Natural killer cell treated with Interleukin-12 subunit alpha and Interleukin-12 subunit beta and Interleukin-15 and Interleukin-18, amount 100 ng/mL, for 72 hours (primary cell): ENCODE data around the gene KCTD3. TPM values are rescaled to one million over a fixed set of nuclear protein-coding genes. Genes with fewer than 3 reads are reported as not detected.

ENCODE experiments used
- ATAC-seq, 2 donors: fragments of 150-1000 bp; cut with Tn5 transposase in 1 of 2; sonication (Bioruptor Pico), chemical (Tn5 transposase) in 1 of 2; 2 replicates each; pipeline ENCODE4 v1.10.0; 2021
- DNase-seq: peaks from one replicate; pipeline ENCODE4 v3.0.0; 2022; ENCODE audit warnings: low spot score
- H3K27ac Mint-ChIP-seq, 2 donors: 1 replicate in 1 of 2; 2 replicates in 1 of 2; pipeline ENCODE4 v1.8.0; 2022; ENCODE audit warnings: mixed read lengths in 2 of 2, mild to moderate bottlenecking in 1 of 2, moderate library complexity in 1 of 2
- H3K27me3 Mint-ChIP-seq, 2 donors: 1 replicate in 1 of 2; 2 replicates in 1 of 2; pipeline ENCODE4 v1.8.0; 2022; ENCODE audit warnings: mixed read lengths in 2 of 2
- H3K36me3 Mint-ChIP-seq: one replicate; pipeline ENCODE4 v1.8.0; 2022; ENCODE audit warnings: mixed read lengths
- H3K4me1 Mint-ChIP-seq, 2 donors: 1 replicate in 1 of 2; 2 replicates in 1 of 2; pipeline ENCODE4 v1.8.0; 2022; ENCODE audit warnings: low read depth in 2 of 2, mixed read lengths in 2 of 2, mild to moderate bottlenecking in 1 of 2
- H3K4me3 Mint-ChIP-seq: one replicate; pipeline ENCODE4 v1.8.0; 2022; ENCODE audit warnings: mixed read lengths
- H3K9me3 Mint-ChIP-seq: 2 replicates; pipeline ENCODE4 v1.8.0; 2022; ENCODE audit warnings: mixed read lengths
- total RNA-seq, 2 donors: library from RNA; stranded (reverse); gene quantifications; one replicate each; pipeline ENCODE4 v1.2.3, GENCODE V29; 2022

Gene KCTD3
- total RNA-seq, 2 donors from 2014 or later = 5.6 to 6.1 TPM

- Mint-ChIP-seq H3K9me3 (no peaks in the 10 kb centered on the region), H3K36me3 (no peaks in the 10 kb centered on the region), H3K4me1 (peaks cover 4 to 11% of the 10 kb centered on the region in 2 donors), H3K27ac (no peak overlapping the region), H3K27me3 (peaks cover 0 to 7% of the 10 kb centered on the region in 2 donors), H3K4me3 (no peak overlapping the region)
- ATAC-seq (no peak), DNase-seq (no peak)
Measured at GRCh38 chr1:215569986-215570824, 3.1 kb downstream of the KCTD3 start.

GRCh38 chr1:215581896-215582295, 14.8 kb downstream of the KCTD3 start:
- ATAC-seq (no peak), DNase-seq (no peak)
- no peak overlapping the region for H3K4me3 Mint-ChIP-seq
- H3K27me3 Mint-ChIP-seq = no peaks in the 10 kb centered on the region
- no peaks in the 10 kb centered on the region for H3K4me1 Mint-ChIP-seq
- H3K9me3 Mint-ChIP-seq = no peaks in the 10 kb centered on the region
- no peak overlapping the region for H3K27ac Mint-ChIP-seq
- H3K36me3 Mint-ChIP-seq = peaks cover 4% of the 10 kb centered on the region

- Mint-ChIP-seq H3K27me3 (no peaks in the 10 kb centered on the region), H3K27ac (no peak overlapping the region), H3K4me3 (no peak overlapping the region), H3K36me3 (peaks cover 4% of the 10 kb centered on the region), H3K4me1 (no peaks in the 10 kb centered on the region), H3K9me3 (no peaks in the 10 kb centered on the region)
- ATAC-seq (no peak), DNase-seq (no peak)
Measured at GRCh38 chr1:215583185-215583749, 16.2 kb downstream of the KCTD3 start.

- Mint-ChIP-seq H3K4me3 (no peak overlapping the region), H3K4me1 (no peaks in the 10 kb centered on the region), H3K9me3 (no peaks in the 10 kb centered on the region), H3K36me3 (peaks cover 4% of the 10 kb centered on the region), H3K27ac (no peak overlapping the region), H3K27me3 (no peaks in the 10 kb centered on the region)
- ATAC-seq (no peak), DNase-seq (no peak)
Measured at GRCh38 chr1:215584389-215584788, 17.3 kb downstream of the KCTD3 start.

GRCh38 chr1:215589650-215590435, 22.7 kb downstream of the KCTD3 start:
- Mint-ChIP-seq H3K27ac (no peak overlapping the region), H3K4me1 (no peaks in the 10 kb centered on the region), H3K9me3 (no peaks in the 10 kb centered on the region), H3K36me3 (peaks cover 8% of the 10 kb centered on the region), H3K4me3 (no peak overlapping the region), H3K27me3 (no peaks in the 10 kb centered on the region)
- DNase-seq (no peak), ATAC-seq (no peak)

- H3K27me3 Mint-ChIP-seq = no peaks in the 10 kb centered on the region
- no peak overlapping the region for H3K27ac Mint-ChIP-seq
- no peaks in the 10 kb centered on the region for H3K4me1 Mint-ChIP-seq
- H3K9me3 Mint-ChIP-seq = peaks cover 5% of the 10 kb centered on the region
- no peak overlapping the region for H3K4me3 Mint-ChIP-seq
- no peak for DNase-seq
- peaks cover 11% of the 10 kb centered on the region for H3K36me3 Mint-ChIP-seq
- ATAC-seq = no peak
Measured at GRCh38 chr1:215590779-215591491, 23.8 kb downstream of the KCTD3 start.

DNA sequence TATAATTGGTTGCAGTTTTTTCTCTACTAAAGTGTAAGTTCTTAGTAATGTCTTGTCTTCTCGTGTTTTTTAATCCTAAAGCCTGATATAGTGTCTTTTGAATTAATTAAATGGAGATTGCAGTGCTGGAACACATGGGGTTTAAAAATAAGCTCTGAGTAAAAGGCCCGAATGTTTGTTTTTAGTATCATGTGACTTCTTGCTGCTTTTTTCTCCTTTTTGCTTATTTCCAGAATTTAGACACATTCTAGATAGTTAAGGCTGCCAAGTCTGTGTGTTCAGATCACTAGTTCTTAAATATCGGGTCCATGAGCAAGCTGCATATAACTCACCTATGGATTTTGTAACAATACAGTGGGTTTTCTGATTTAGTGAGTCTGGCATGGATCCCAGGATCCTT, 27.5 kb downstream of the KCTD3 start:
- no peaks in the 10 kb centered on the region for H3K27me3 Mint-ChIP-seq
- DNase-seq (no peak), ATAC-seq (no peak)
- no peaks in the 10 kb centered on the region for H3K4me1 Mint-ChIP-seq
- no peak overlapping the region for H3K4me3 Mint-ChIP-seq
- H3K27ac Mint-ChIP-seq = no peak overlapping the region
- H3K36me3 Mint-ChIP-seq = peaks cover 20% of the 10 kb centered on the region
- H3K9me3 Mint-ChIP-seq = peaks cover 13% of the 10 kb centered on the region

DNA sequence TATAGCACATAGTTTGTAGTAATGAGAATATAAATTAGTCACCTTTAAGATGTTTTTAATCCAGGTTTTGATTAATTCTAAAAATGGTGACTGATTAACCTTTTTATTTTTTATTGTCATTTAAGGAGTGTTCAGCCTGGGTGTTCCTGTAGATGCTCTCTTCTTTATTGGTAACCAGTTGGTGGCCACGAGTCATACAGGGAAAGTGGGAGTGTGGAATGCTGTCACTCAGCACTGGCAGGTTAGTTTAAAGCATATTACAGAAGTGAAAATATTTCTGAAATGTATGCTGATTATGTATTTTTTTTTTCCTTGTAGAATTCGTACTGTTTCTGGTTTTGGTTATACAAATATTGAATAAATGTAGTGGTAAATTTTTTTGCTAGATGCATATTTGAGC, 28.1 kb downstream of the KCTD3 start:
- H3K9me3 Mint-ChIP-seq = peaks cover 13% of the 10 kb centered on the region

DNA sequence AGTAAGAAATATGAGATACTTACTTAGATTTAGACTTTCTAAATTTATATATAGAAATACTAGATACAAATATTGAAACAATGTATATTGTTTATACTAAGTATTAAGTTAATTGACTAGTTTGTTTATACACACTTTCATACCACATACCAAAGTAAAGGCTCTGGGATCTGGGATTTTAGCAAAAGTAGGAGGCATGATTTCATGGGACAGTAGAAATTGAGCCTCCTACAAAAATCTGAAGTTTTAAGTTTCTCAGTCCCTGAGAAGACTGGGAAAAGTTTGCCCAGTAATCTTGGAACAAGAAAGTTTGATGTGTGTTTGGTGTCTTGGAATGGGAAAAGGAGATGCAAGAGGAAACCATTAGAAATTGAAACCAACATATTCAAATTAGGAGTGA, 30.9 kb downstream of the KCTD3 start:
- no peak overlapping the region for H3K4me3 Mint-ChIP-seq
- no peaks in the 10 kb centered on the region for H3K27me3 Mint-ChIP-seq
- no peak overlapping the region for H3K27ac Mint-ChIP-seq
- DNase-seq (no peak), ATAC-seq (no peak)
- no peaks in the 10 kb centered on the region for H3K4me1 Mint-ChIP-seq
- H3K9me3 Mint-ChIP-seq = peaks cover 13% of the 10 kb centered on the region
- H3K36me3 Mint-ChIP-seq = peaks cover 18% of the 10 kb centered on the region

More for the DNA sequence above, 28.1 kb downstream of the KCTD3 start:
- Mint-ChIP-seq H3K27ac (no peak overlapping the region), H3K4me3 (no peak overlapping the region), H3K27me3 (no peaks in the 10 kb centered on the region), H3K4me1 (no peaks in the 10 kb centered on the region), H3K36me3 (peaks cover 19% of the 10 kb centered on the region)
- DNase-seq = no peak
- ATAC-seq = no peak

- H3K9me3 Mint-ChIP-seq = peaks cover 13% of the 10 kb centered on the region
- ATAC-seq (no peak), DNase-seq (no peak)
- no peak overlapping the region for H3K27ac Mint-ChIP-seq
- H3K36me3 Mint-ChIP-seq = peaks cover 18% of the 10 kb centered on the region
- H3K4me1 Mint-ChIP-seq = no peaks in the 10 kb centered on the region
- no peak overlapping the region for H3K4me3 Mint-ChIP-seq
- no peaks in the 10 kb centered on the region for H3K27me3 Mint-ChIP-seq
Measured at GRCh38 chr1:215599418-215600074, 32.4 kb downstream of the KCTD3 start.

DNA sequence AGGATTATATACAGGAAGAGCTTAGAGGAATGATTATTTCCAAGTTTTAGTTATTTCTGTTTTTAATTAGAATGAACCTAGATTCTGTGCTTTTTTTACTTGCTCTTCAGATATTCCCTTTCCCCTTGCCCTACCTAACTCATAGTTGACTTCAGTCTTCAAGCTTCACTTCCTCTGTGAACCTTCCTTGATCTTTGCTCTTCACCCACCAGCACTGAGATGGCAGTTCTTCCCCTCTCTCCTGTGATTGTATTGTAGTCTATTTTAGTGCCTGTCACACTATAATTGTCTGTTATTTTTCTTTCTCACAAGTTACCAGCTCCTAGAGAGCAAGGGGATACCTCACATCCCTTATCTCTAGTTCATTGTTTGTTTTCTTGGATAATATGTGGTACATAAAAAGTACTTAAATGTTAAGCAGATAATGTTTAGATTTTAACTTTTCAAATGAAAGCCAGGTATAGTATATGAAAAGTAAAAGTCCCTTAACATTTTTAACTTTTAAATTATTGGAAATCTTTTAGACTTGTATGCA, 33.2 kb downstream of the KCTD3 start:
- H3K27ac Mint-ChIP-seq = no peak overlapping the region
- H3K4me1 Mint-ChIP-seq = no peaks in the 10 kb centered on the region

DNA sequence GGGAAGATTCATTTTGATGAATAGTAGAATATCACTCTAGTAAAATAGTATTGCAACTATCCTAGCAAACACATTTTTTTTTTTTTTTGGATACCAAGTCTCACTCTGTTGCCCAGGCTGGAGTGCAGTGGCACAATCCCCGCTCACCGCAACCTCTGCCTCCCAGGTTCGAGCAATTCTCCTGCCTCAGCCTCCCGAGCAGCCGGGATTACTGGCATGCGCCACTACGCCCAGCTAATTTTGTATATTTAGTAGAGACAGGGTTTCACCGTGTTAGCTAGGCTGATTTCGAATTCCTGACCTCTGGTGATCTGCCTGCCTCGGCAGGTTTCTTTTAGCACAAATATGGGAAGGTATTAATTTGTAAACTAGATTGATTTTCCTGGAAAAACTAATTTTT, 33.8 kb downstream of the KCTD3 start:
- no peaks in the 10 kb centered on the region for H3K4me1 Mint-ChIP-seq
- no peak for DNase-seq
- no peaks in the 10 kb centered on the region for H3K27me3 Mint-ChIP-seq
- peaks cover 18% of the 10 kb centered on the region for H3K36me3 Mint-ChIP-seq
- peaks cover 9% of the 10 kb centered on the region for H3K9me3 Mint-ChIP-seq
- no peak overlapping the region for H3K27ac Mint-ChIP-seq
- H3K4me3 Mint-ChIP-seq = no peak overlapping the region
- ATAC-seq = no peak

More for the DNA sequence above, 33.2 kb downstream of the KCTD3 start:
- DNase-seq = no peak
- Mint-ChIP-seq H3K4me3 (no peak overlapping the region), H3K9me3 (peaks cover 13% of the 10 kb centered on the region), H3K27me3 (no peaks in the 10 kb centered on the region), H3K36me3 (peaks cover 18% of the 10 kb centered on the region)
- no peak for ATAC-seq

GRCh38 chr1:215601276-215601675, 34.2 kb downstream of the KCTD3 start:
- H3K4me3 Mint-ChIP-seq = no peak overlapping the region
- no peaks in the 10 kb centered on the region for H3K4me1 Mint-ChIP-seq
- no peak for ATAC-seq
- no peak for DNase-seq
- H3K27ac Mint-ChIP-seq = no peak overlapping the region
- H3K9me3 Mint-ChIP-seq = peaks cover 4% of the 10 kb centered on the region
- peaks cover 13% of the 10 kb centered on the region for H3K36me3 Mint-ChIP-seq
- no peaks in the 10 kb centered on the region for H3K27me3 Mint-ChIP-seq
